ENCODE data around the gene RNF223.
"Not testable (repeated sequence)": the region's sequence is repeated elsewhere in the genome, so short reads cannot be mapped to it uniquely, and the experiment has no call there.

RNF223 gene

DNA sequence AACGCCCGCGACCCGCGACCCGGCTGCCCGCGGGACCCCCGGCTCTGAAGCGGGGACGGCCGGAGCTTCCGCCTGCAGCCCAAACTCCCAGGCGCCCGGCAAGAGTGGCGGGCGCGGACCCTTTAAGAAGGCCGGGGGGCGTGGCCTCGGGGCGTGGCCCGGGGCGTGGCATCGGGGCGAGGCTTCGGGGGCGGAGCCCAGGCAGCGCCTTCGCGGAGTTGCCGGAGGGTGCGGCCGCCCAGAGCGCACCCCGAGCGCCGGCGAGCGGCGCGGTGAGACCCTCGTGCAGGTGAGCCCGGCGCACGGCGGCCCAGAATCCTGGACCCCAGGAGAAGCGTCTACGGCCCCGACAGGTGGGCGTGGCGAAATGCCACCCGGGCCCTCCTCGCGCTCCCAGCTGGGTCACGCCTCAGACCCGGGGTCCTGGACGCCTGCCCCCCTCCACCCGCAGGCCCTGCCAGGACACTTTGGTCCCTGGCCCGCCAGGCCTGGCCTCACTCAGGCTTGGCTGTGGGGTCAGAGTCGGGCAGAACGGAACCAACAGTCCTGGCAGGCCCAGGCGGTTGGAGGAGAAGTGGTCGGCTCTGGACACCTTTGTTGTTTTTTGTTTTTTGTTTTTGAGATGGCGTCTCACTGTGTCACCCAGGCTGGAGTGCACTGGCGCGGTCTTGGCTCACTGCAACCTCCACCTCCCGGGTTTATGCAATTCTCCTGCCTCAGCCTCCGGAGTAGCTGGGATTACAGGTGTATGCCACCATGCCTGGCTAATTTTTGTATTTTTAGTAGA is 14.4 kb downstream of the RNF223 start:
- peak; percentile 83 for DNase-seq (ENCODE audit: low spot score)

DNA sequence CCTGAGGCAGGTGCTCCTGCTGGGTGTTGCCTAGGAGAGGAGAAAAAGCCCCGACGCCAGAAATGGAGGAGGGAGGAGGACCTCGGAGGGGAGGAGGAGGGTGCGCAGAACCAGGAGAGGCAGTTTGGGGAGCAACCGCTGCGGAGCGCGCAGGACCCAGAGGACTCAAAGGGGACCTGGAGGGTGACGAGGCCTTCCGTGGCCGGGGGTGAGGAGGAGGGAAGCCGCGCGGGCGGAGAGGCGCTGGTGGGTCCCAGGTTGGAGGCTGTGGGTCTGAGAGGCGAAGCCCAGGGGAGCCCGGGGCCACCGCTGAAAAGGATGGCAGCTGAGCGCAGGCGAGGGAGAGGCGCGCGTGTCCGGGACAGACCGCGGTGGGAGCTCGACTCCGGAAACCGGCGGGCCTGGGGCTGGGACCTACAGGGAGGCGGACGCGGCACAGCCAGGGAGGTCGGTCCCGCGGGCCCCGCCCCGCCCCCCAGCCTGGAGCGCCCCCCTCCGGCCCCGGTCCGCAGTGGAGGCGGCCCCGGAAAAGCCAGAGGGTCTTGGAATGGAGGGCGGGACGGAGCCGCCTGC is 15.1 kb downstream of the RNF223 start:
- no peak for DNase-seq (ENCODE audit: low spot score)

DNA sequence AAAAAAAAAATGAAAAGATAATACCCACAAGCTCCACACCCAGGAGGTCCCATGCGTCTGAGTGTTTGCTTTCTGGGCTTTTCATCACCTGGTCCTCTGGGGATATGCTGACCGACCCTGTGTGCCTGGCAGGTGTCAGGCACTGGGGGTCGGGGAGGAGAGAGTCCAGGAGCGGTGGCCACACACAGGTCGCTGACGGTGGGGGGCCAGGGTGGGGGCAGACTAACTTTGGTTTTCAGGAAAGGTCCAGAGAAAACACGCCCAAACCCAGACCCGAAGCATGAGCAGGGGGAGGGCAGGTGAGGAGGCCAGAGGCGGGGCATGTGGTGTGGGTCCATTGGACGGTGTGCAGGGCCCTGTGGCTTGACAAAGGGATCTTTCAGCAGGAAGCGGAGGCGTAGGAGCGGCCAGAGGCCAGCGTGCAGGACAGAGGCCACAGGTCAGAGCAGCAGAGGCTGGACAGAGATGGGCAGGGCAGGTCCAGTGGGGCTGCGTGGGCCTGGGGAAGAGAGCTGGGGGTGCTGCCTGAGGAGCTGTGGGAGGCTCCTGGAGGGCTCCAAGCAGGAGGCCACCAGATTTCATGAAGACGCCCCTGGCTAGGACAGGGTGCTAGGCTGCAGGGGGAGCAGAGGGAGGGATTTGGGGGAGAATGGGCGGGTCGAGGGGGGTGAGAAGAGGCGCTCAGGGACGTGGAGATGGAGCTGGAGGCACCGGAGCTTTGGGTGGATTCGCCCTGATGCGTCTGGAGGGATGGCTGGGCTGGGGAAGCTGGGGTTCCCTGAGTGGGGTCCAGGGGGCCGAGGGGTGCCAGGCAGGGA is 15.8 kb downstream of the RNF223 start:
- no peak for DNase-seq (ENCODE audit: low spot score)

DNA sequence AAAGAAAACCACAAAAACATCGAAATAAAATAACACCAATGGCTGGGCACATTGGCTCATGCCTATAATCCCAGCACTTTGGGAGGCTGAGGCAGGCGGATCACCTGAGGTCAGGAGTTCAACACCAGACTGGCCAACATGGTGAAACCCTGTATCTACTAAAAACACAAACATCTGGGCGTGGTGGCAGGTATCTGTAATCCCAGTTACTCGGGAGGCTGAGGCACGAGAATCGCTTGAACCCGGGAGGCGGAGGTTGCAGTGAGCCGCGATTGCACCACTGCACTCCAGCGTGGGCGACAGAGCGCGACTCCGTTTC is 16.4 kb downstream of the RNF223 start:
- not testable (repeated sequence) for DNase-seq (ENCODE audit: low spot score)

DNA sequence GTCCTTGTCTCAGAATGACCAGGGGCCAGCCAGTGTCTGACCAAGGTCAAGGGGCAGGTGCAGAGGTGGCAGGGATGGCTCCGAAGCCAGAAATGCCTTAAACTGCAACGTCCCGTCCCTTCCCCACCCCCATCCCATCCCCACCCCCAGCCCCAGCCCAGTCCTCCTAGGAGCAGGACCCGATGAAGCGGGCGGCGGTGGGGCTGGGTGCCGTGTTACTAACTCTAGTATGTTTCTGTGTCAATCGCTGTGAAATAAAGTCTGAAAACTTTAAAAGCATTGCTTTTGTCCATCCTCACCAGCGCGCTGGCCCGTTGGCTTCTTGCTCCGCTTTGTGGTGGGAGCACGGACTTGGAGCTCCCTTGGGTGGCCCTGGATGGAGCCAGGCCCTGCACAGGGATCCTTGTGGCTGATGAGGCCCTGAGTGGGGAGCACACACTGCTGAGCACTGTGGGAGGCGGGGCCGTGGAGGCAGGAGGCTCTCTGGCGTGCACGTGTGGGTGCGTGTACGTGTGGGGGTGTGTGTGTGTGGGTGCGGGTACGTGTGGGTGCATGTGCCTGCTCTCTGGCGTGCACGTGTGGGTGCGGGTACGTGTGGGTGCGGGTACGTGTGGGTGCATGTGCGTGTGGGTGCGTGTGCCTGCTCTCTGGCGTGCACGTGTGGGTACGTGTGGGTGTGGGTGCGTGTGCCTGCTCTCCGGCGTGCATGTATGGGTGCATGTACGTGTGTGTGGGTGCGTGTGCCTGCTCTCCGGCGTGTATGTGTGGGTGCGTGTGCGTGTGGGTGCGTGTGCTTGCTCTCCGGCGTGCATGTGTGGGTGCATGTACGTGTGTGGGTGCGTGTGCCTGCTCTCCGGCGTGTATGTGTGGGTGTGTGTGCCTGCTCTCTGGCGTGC is 18.0 kb downstream of the RNF223 start:
- DNase-seq (ENCODE audit: low spot score) = no peak

DNA sequence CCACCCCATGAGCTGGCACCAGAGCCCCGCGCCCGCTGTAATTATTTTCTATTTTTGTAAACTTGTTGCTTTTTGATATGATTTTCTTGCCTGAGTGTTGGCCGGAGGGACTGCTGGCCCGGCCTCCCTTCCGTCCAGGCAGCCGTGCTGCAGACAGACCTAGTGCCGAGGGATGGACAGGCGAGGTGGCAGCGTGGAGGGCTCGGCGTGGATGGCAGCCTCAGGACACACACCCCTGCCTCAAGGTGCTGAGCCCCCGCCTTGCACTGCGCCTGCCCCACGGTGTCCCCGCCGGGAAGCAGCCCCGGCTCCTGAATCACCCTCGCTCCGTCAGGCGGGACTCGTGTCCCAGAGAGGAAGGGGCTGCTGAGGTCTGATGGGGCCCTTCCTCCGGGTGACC is 19.1 kb downstream of the RNF223 start:
- DNase-seq (ENCODE audit: low spot score) = no peak

DNA sequence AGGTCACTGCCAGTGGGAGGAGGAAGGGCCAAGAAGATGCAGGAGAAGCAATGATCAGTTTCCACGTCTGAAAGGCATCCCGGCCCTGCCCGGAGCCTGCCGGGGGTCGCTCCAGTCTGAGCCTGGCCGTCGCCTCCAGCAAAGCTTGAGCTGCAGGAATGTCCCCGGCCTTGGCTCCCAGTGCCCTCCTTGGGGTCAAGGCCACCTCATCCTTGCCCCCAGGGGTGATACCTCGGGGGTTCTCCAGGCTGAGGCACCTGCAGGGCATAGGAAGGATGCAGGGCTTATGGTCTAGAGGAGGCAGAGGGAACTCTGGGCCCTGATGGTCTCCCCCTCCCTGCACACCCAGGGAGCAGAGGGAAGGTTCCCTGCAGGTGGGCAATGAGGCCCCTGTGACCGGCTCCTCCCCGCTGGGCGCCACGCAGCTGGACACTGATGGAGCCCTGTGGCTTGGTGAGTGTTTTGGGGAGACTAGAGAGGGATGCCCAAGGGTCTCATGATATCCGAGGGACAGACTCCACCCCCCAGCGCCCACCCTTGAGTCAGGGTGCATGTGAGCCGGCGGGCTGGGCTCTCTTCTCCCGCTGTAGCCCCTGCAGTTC is 19.9 kb downstream of the RNF223 start:
- DNase-seq (ENCODE audit: low spot score) = no peak

DNA sequence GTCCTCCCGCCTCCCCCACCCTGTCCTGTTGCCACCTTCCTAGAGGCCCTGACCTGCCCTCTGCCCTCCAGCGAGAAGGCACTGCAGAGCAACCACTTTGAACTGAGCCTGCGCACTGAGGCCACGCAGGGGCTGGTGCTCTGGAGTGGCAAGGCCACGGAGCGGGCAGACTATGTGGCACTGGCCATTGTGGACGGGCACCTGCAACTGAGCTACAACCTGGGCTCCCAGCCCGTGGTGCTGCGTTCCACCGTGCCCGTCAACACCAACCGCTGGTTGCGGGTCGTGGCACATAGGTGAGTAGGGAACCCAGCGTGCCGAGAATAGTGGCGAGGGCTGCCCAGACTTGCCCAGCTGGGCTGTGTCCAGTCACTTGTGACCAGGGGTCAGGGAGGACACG is 20.4 kb downstream of the RNF223 start:
- no peak for DNase-seq (ENCODE audit: low spot score)

DNA sequence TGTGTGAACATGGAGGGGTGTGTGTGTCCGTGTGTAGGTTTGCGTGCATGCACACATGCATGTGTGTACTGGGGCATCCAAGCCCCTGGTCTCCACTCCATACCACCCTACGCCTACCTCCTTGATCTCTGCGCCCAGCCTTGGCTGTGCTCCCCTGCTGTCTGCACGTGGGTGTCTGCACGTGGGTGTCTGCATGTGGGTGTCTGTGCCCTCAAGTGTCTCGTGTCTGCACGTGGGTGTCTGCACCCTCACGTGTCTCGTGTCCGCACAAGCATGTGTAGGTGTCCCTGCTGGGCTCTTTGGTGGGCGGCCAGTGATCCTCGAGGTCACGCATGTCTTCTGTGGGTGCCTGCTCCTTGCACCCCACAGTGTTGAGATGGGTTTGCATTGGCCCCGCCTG is 21.1 kb downstream of the RNF223 start:
- no peak for DNase-seq (ENCODE audit: low spot score)

DNA sequence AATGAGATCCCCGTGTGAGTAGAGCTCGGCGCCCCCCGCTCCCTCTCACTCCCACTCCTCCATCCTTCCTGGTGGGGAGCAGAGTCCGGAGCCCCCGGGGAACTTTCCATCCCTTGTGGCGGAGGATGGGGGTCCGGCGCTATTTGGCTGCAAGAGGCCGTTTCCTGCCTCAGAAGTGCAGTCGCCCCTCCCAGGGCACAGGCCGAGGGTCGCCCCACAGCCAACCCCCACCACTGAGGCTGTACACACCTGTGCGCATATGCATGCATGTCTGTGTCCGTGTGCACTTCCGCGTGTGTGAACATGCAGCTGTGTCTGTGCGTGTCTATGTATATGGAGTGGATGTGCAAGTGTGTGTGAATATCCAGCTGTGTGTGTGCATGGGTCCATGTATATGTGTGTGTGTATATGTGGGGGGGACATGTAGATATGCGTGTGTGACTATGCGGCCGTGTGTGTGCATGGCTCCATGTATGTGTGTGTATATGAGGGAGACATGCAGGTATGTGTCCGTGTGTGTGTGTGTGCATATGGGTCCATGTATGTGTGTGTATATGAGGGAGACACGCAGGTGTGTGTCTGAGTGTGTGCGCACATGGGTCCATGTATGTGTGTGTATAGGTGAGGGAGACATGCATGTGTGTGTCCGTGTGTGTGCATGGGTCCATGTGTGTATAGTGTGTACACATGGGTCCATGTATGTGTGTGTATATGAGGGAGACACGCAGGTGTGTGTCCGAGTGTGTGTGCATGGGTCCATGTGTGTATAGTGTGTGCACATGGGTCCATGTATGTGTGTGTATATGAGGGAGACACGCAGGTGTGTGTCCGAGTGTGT is 21.9 kb downstream of the RNF223 start:
- DNase-seq (ENCODE audit: low spot score) = no peak

DNA sequence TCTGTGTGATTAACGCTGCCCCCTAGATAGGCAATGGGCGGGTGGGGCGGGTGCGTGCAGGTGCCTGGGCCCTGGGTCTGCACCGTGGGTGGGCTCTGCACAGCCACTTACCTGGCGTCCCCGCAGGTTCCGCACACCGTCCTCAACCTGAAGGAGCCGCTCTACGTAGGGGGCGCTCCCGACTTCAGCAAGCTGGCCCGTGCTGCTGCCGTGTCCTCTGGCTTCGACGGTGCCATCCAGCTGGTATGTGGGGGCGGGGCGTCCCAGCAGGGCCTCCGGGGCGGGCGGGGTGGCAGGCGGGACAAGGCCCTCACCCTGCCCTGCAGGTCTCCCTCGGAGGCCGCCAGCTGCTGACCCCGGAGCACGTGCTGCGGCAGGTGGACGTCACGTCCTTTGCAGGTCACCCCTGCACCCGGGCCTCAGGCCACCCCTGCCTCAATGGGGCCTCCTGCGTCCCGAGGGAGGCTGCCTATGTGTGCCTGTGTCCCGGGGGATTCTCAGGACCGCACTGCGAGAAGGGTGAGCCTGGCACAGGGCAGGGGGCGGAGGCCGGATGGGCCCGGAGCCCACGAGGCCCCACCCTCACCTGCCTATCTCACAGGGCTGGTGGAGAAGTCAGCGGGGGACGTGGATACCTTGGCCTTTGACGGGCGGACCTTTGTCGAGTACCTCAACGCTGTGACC is 22.8 kb downstream of the RNF223 start:
- DNase-seq (ENCODE audit: low spot score) = no peak

DNA sequence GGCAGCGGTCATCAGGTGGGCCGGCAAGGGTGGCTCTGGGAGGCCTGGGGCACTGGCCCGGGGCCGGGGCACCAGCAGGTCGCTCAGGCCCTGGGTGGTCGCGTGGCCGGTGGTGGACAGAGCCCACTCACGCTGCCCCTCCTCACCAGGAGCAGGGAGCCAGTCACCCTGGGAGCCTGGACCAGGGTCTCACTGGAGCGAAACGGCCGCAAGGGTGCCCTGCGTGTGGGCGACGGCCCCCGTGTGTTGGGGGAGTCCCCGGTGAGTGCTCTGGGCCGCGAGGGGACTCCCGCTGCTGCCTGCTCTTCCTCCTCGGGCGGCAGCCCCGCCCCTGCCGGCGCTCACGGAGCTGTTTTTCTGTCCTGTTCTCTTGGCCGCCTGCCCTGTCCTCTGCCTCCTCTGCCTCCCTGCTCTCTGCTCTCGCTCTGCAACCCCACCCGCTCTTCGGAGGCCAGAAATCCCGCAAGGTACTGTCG is 23.5 kb downstream of the RNF223 start:
- DNase-seq (ENCODE audit: low spot score) = no peak

DNA sequence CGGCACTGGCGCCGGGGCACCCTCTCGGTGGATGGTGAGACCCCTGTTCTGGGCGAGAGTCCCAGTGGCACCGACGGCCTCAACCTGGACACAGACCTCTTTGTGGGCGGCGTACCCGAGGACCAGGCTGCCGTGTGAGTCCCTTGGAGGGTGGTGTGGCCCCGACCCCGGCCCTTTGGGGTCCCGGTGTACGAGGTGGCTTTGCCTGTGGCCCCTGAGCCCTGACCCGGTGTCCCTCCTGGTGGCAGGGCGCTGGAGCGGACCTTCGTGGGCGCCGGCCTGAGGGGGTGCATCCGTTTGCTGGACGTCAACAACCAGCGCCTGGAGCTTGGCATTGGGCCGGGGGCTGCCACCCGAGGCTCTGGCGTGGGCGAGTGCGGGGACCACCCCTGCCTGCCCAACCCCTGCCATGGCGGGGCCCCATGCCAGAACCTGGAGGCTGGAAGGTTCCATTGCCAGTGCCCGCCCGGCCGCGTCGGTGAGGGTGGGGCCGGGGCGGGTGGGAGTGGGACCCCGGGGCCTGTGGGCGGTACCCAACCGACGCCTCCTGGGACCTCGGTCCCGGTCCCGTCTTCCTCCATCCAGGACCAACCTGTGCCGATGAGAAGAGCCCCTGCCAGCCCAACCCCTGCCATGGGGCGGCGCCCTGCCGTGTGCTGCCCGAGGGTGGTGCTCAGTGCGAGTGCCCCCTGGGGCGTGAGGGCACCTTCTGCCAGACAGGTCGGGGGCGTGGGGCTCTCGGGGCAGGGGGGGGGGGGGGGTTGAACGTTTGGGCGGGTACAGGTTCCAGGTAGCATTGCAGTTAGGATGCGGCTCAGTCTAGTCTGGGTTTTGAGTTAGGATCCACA is 24.6 kb downstream of the RNF223 start:
- no peak for DNase-seq (ENCODE audit: low spot score)

DNA sequence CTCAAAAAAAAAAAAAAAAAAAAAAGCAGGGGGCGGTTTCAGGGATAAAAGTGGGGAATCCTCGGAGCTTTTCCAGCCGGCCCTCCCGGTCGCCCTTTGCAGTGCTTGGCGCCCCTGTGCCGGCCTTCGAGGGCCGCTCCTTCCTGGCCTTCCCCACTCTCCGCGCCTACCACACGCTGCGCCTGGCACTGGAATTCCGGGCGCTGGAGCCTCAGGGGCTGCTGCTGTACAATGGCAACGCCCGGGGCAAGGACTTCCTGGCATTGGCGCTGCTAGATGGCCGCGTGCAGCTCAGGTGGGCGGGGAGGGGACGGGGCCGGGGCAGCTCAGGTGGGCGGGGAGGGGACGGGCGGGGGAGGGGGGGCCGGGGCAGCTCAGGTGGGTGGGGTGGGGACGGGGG is 25.3 kb downstream of the RNF223 start:
- no peak for DNase-seq (ENCODE audit: low spot score)

DNA sequence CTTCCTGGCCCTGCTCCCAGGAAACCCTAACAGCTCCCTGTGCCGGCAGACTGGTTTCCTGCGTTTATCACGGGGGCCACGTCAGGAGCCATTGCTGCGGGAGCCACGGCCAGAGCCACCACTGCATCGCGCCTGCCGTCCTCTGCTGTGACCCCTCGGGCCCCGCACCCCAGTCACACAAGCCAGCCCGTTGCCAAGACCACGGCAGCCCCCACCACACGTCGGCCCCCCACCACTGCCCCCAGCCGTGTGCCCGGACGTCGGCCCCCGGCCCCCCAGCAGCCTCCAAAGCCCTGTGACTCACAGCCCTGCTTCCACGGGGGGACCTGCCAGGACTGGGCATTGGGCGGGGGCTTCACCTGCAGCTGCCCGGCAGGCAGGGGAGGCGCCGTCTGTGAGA is 26.1 kb downstream of the RNF223 start:
- DNase-seq (ENCODE audit: low spot score) = no peak

DNA sequence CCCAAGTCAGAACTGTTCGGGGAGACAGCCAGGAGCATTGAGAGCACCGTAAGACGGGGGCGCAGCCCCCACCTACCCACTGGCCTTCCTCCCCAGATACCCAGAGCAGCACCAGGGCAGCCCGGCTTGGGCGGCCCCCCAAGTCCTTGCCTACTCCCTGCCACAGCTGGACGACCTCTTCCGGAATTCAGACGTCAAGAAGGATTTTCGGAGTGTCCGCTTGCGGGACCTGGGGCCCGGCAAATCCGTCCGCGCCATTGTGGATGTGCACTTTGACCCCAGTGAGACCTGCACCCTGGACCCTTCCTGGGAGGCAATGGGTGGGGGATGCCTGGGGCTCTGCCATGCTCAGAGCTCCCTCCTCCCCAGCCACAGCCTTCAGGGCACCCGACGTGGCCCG is 26.7 kb downstream of the RNF223 start:
- DNase-seq (ENCODE audit: low spot score) = no peak

DNA sequence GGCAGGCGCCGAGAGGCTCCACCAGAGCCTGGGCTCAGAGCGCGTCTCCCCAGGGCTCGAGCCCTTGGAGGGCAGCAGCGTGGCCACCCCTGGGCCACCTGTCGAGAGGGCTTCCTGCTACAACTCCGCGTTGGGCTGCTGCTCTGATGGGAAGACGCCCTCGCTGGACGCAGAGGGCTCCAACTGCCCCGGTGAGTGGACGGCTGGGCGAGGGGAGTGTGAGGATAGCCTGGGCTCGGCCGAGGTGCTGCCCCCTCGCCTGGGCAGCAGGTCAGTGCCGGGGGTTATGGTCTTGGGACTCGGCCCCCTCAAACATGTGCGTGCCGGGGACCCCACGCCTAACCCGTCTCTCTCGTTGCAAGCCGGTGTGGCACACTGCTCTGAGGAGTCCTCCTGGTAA is 27.3 kb downstream of the RNF223 start:
- DNase-seq (ENCODE audit: low spot score) = no peak

DNA sequence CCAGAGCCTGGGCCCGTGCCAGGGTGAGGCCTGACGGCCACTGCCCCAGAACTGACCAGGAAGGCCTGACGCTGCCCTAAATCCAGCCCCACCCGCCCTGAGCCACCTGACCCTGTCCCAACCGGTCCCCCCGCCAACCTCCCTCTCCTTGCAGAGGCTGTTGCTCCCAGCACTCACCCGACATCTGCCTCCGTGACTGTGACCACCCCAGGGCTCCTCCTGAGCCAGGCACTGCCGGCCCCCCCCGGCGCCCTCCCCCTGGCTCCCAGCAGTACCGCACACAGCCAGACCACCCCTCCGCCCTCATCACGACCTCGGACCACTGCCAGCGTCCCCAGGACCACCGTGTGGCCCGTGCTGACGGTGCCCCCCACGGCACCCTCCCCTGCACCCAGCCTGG is 27.9 kb downstream of the RNF223 start:
- no peak for DNase-seq (ENCODE audit: low spot score)

DNA sequence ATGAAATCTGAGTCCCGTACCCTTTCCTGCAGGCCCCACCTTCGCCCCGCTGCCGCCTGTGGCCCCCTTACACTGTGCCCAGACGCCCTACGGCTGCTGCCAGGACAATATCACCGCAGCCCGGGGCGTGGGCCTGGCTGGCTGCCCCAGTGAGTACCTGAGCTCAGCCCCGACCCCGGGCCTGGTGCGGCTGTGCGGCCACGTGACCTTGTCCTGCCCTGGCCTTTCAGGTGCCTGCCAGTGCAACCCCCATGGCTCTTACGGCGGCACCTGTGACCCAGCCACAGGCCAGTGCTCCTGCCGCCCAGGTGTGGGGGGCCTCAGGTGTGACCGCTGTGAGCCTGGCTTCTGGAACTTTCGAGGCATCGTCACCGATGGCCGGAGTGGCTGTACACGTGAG is 29.0 kb downstream of the RNF223 start:
- DNase-seq (ENCODE audit: low spot score) = no peak
